Measurements from ENCODE around the gene TFIP11. TPM values are rescaled to one million over a fixed set of nuclear protein-coding genes. Genes with fewer than 3 reads are reported as not detected.

The TFIP11 gene
- total RNA-seq, 1 donor from 2014 or later, result 39.0 TPM

- no peaks in the 10 kb centered on the region for H3K4me1 Mint-ChIP-seq (ENCODE audit: unreplicated experiment)
- H3K9me3 Mint-ChIP-seq (ENCODE audit: unreplicated experiment), result no peaks in the 10 kb centered on the region
- H3K27ac Mint-ChIP-seq (ENCODE audit: unreplicated experiment), result no peak overlapping the region
- DNase-seq (ENCODE audit: extremely low spot score, unreplicated experiment), result no peak
- H3K36me3 Mint-ChIP-seq (ENCODE audit: unreplicated experiment), result peaks cover 16% of the 10 kb centered on the region
- no peak overlapping the region for H3K4me3 Mint-ChIP-seq (ENCODE audit: unreplicated experiment)
- H3K27me3 Mint-ChIP-seq (ENCODE audit: unreplicated experiment), result no peaks in the 10 kb centered on the region
- TF ChIP-seq, protein P1, sequence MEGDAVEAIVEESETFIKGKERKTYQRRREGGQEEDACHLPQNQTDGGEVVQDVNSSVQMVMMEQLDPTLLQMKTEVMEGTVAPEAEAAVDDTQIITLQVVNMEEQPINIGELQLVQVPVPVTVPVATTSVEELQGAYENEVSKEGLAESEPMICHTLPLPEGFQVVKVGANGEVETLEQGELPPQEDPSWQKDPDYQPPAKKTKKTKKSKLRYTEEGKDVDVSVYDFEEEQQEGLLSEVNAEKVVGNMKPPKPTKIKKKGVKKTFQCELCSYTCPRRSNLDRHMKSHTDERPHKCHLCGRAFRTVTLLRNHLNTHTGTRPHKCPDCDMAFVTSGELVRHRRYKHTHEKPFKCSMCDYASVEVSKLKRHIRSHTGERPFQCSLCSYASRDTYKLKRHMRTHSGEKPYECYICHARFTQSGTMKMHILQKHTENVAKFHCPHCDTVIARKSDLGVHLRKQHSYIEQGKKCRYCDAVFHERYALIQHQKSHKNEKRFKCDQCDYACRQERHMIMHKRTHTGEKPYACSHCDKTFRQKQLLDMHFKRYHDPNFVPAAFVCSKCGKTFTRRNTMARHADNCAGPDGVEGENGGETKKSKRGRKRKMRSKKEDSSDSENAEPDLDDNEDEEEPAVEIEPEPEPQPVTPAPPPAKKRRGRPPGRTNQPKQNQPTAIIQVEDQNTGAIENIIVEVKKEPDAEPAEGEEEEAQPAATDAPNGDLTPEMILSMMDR (IDR thresholded peaks at IDR 0.05), result no peak
Measured at GRCh38 chr22:26450453-26451185, 61.7 kb downstream of the TFIP11 start.

- DNase-seq (ENCODE audit: extremely low spot score, unreplicated experiment), result no peak
- TF ChIP-seq, protein P1 (IDR thresholded peaks at IDR 0.05), result no peak
- Mint-ChIP-seq H3K27ac (ENCODE audit: unreplicated experiment) (no peak overlapping the region), H3K4me3 (ENCODE audit: unreplicated experiment) (no peak overlapping the region), H3K9me3 (ENCODE audit: unreplicated experiment) (no peaks in the 10 kb centered on the region), H3K36me3 (ENCODE audit: unreplicated experiment) (peaks cover 16% of the 10 kb centered on the region), H3K27me3 (ENCODE audit: unreplicated experiment) (no peaks in the 10 kb centered on the region), H3K4me1 (ENCODE audit: unreplicated experiment) (no peaks in the 10 kb centered on the region)
Measured at GRCh38 chr22:26448941-26449340, 63.3 kb downstream of the TFIP11 start.

DNA sequence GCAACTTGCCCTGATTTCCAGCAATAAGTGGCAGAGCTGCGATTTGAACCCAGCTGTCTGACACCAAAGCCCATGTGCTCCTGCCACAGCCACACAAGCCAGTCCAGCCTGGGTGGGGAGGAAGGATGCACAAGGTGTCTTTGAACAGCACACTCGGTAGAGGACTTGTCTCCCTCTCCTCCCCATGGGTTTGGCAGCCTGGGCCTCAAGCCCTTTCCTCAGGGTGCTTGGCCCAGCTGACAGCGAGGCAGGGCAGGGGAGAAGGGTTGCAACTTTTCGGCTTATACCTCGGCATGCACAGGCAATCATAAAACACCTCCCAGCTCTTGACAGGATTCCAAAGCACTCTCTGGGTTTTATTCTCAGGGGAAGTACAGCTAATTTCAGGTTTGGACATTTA lies 63.9 kb downstream of the TFIP11 start:
- no peak overlapping the region for H3K27ac Mint-ChIP-seq (ENCODE audit: unreplicated experiment)
- no peaks in the 10 kb centered on the region for H3K4me1 Mint-ChIP-seq (ENCODE audit: unreplicated experiment)
- H3K9me3 Mint-ChIP-seq (ENCODE audit: unreplicated experiment), result no peaks in the 10 kb centered on the region
- TF ChIP-seq, protein P1 (IDR thresholded peaks at IDR 0.05), result no peak
- H3K4me3 Mint-ChIP-seq (ENCODE audit: unreplicated experiment), result no peak overlapping the region
- H3K36me3 Mint-ChIP-seq (ENCODE audit: unreplicated experiment), result peaks cover 17% of the 10 kb centered on the region
- DNase-seq (ENCODE audit: extremely low spot score, unreplicated experiment), result no peak
- H3K27me3 Mint-ChIP-seq (ENCODE audit: unreplicated experiment), result no peaks in the 10 kb centered on the region

- H3K9me3 Mint-ChIP-seq (ENCODE audit: unreplicated experiment), result no peaks in the 10 kb centered on the region
- peaks cover 16% of the 10 kb centered on the region for H3K36me3 Mint-ChIP-seq (ENCODE audit: unreplicated experiment)
- TF ChIP-seq, protein P1 (IDR thresholded peaks at IDR 0.05), result no peak
- DNase-seq (ENCODE audit: extremely low spot score, unreplicated experiment), result no peak
- H3K27ac Mint-ChIP-seq (ENCODE audit: unreplicated experiment), result no peak overlapping the region
- H3K4me3 Mint-ChIP-seq (ENCODE audit: unreplicated experiment), result no peak overlapping the region
- no peaks in the 10 kb centered on the region for H3K4me1 Mint-ChIP-seq (ENCODE audit: unreplicated experiment)
- H3K27me3 Mint-ChIP-seq (ENCODE audit: unreplicated experiment), result no peaks in the 10 kb centered on the region
Measured at GRCh38 chr22:26447584-26448329, 64.5 kb downstream of the TFIP11 start.

GRCh38 chr22:26446808-26447515 lies 65.3 kb downstream of the TFIP11 start:
- H3K9me3 Mint-ChIP-seq (ENCODE audit: unreplicated experiment), result no peaks in the 10 kb centered on the region
- TF ChIP-seq, protein P1 (IDR thresholded peaks at IDR 0.05), result no peak
- no peak for DNase-seq (ENCODE audit: extremely low spot score, unreplicated experiment)
- no peaks in the 10 kb centered on the region for H3K27me3 Mint-ChIP-seq (ENCODE audit: unreplicated experiment)
- H3K4me3 Mint-ChIP-seq (ENCODE audit: unreplicated experiment), result no peak overlapping the region
- no peaks in the 10 kb centered on the region for H3K4me1 Mint-ChIP-seq (ENCODE audit: unreplicated experiment)
- peaks cover 10% of the 10 kb centered on the region for H3K36me3 Mint-ChIP-seq (ENCODE audit: unreplicated experiment)
- no peak overlapping the region for H3K27ac Mint-ChIP-seq (ENCODE audit: unreplicated experiment)
